DLD1 (cell line): ENCODE data around the gene MARK3.
"Not testable (repeated sequence)": the region's sequence is repeated elsewhere in the genome, so short reads cannot be mapped to it uniquely, and the experiment has no call there.

Source experiments
- in situ Hi-C: cut with HindIII; loops from 2 replicates; pipeline ENCODE4 v1.10.0; 2017; ENCODE audit warnings: low sequenced_read_pairs

Gene MARK3

GRCh38 chr14:103522649-103523574, 137.7 kb downstream of the MARK3 start, which contains the start of gene CKB:
Gene CKB, minus strand, starts transcription at chr14:103522830. Its CDS starts 337 bp downstream, at chr14:103522493.
- in situ Hi-C loops = no loop called here

- in situ Hi-C loops = no loop called here
These were observed 138.3 kb downstream of the MARK3 start for GRCh38 chr14:103523575-103523954.

- in situ Hi-C loops = no loop called here
These were observed 139.1 kb downstream of the MARK3 start for GRCh38 chr14:103524002-103524935.

- in situ Hi-C loops = not testable (repeated sequence)
These were observed 140.4 kb downstream of the MARK3 start for GRCh38 chr14:103525430-103526246.

GRCh38 chr14:103526247-103526913, 141.2 kb downstream of the MARK3 start:
- in situ Hi-C loops = no loop called here

GRCh38 chr14:103526914-103527248, 141.7 kb downstream of the MARK3 start:
- in situ Hi-C loops = no loop called here

- in situ Hi-C loops = no loop called here
These were observed 142.4 kb downstream of the MARK3 start for GRCh38 chr14:103527408-103528145.

- in situ Hi-C loops = no loop called here
These were observed 143.0 kb downstream of the MARK3 start for GRCh38 chr14:103528146-103528586.

- in situ Hi-C loops = no loop called here
These were observed 143.6 kb downstream of the MARK3 start, which contains the start of gene TRMT61A for GRCh38 chr14:103528587-103529382. Gene TRMT61A, plus strand, starts transcription at chr14:103529196. Its CDS starts 783 bp downstream, at chr14:103529979.

- in situ Hi-C loops = no loop called here
These were observed 144.5 kb downstream of the MARK3 start for GRCh38 chr14:103529383-103530365.

GRCh38 chr14:103530390-103530789, 145.2 kb downstream of the MARK3 start:
- in situ Hi-C loops = no loop called here

- in situ Hi-C loops = no loop called here
These were observed 145.6 kb downstream of the MARK3 start for GRCh38 chr14:103530831-103531230.

- in situ Hi-C loops = no loop called here
These were observed 146.4 kb downstream of the MARK3 start for GRCh38 chr14:103531421-103532215.

GRCh38 chr14:103532216-103533136, 147.3 kb downstream of the MARK3 start:
- in situ Hi-C loops = no loop called here
